Cerebellar nuclear complex (tissue), 1 donor: ENCODE results near the gene EDIL3.

Experiments
- DNase-seq, 2 experiments: peaks; one replicate each; lab custom pipeline; 2025; lab: John Stamatoyannopoulos, UW

Gene EDIL3

GRCh38 chr5:83964271-83964670, 420.4 kb downstream of the EDIL3 start:
- DNase-seq = no peak

GRCh38 chr5:83957188-83957587, 427.5 kb downstream of the EDIL3 start:
- no peak for DNase-seq

GRCh38 chr5:83956386-83956785, 428.3 kb downstream of the EDIL3 start:
- DNase-seq = no peak

- no peak for DNase-seq
Measured at GRCh38 chr5:83955916-83956315, 428.8 kb downstream of the EDIL3 start.

- DNase-seq = no peak
Measured at GRCh38 chr5:83947763-83948162, 436.9 kb downstream of the EDIL3 start.

GRCh38 chr5:83946516-83946915, 438.2 kb downstream of the EDIL3 start:
- no peak for DNase-seq

- DNase-seq = no peak
Measured at GRCh38 chr5:83942155-83942554, 442.5 kb downstream of the EDIL3 start.

- no peak for DNase-seq
Measured at GRCh38 chr5:83937837-83938236, 446.8 kb downstream of the EDIL3 start.

- DNase-seq = no peak
Measured at GRCh38 chr5:83931969-83932368, 452.7 kb downstream of the EDIL3 start.

- DNase-seq = peak in 1 of 2 experiments; percentile 6
Measured at GRCh38 chr5:83927140-83927733, 457.4 kb downstream of the EDIL3 start.

- DNase-seq = no peak
Measured at GRCh38 chr5:83925955-83926337, 458.7 kb downstream of the EDIL3 start.

GRCh38 chr5:83925321-83925954, 459.2 kb downstream of the EDIL3 start:
- no peak for DNase-seq

- no peak for DNase-seq
Measured at GRCh38 chr5:83924891-83925290, 459.8 kb downstream of the EDIL3 start.

GRCh38 chr5:83924171-83924570, 460.5 kb downstream of the EDIL3 start:
- no peak for DNase-seq

- no peak for DNase-seq
Measured at GRCh38 chr5:83922699-83923098, 462.0 kb downstream of the EDIL3 start.

GRCh38 chr5:83921666-83922193, 462.9 kb downstream of the EDIL3 start:
- no peak for DNase-seq

GRCh38 chr5:83919071-83920041, 465.3 kb downstream of the EDIL3 start:
- no peak for DNase-seq

- no peak for DNase-seq
Measured at GRCh38 chr5:83917261-83917908, 467.3 kb downstream of the EDIL3 start.

- no peak for DNase-seq
Measured at GRCh38 chr5:83914662-83915418, 469.8 kb downstream of the EDIL3 start.

- no peak for DNase-seq
Measured at GRCh38 chr5:83914199-83914598, 470.5 kb downstream of the EDIL3 start.

- no peak for DNase-seq
Measured at GRCh38 chr5:83913593-83913992, 471.1 kb downstream of the EDIL3 start.
